ENCODE results near the gene AKR1D1.
"Not testable (repeated sequence)": the region's sequence is repeated elsewhere in the genome, so short reads cannot be mapped to it uniquely, and the experiment has no call there.

DNA sequence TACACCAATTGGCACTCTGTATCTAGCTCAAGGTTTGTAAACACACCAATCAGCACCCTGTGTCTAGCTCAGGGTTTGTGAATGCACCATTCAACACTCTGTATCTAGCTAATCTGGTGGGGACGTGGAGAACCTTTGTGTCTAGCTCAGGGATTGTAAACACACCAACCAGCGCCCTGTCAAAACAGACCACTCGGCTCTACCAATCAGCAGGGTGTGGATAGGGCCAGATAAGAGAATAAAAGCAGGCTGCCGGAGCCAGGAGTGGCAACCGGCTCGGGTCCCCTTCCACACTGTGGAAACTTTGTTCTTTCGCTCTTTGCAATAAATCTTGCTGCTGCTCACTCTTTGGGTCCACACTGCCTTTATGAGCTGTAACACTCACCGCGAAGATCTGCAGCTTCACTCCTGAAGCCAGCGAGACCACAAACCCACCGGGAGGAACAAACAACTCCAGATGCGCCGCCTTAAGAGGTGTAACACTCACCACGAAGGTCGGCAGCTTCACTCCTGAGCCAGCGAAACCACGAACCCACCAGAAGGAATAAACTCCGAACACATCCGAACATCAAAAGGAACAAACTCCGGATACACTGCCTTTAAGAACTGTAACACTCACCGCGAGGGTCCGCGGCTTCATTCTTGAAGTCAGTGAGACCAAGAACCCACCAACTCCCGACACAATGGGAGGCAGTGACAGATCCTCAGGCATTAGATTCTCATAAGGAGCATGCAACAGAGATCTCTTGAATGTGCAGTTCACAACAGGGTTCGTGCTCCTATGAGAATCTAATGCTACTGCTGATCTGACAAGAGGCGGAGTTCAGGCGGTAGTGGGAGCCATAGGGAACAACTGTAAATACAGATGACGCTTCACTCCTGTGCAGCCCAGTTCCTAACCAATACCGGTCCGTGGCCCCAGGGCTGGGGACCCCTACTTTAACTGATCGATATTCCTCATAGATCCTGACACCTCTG lies 70.8 kb downstream of the AKR1D1 start:
- TF ChIP-seq, protein P1, sequence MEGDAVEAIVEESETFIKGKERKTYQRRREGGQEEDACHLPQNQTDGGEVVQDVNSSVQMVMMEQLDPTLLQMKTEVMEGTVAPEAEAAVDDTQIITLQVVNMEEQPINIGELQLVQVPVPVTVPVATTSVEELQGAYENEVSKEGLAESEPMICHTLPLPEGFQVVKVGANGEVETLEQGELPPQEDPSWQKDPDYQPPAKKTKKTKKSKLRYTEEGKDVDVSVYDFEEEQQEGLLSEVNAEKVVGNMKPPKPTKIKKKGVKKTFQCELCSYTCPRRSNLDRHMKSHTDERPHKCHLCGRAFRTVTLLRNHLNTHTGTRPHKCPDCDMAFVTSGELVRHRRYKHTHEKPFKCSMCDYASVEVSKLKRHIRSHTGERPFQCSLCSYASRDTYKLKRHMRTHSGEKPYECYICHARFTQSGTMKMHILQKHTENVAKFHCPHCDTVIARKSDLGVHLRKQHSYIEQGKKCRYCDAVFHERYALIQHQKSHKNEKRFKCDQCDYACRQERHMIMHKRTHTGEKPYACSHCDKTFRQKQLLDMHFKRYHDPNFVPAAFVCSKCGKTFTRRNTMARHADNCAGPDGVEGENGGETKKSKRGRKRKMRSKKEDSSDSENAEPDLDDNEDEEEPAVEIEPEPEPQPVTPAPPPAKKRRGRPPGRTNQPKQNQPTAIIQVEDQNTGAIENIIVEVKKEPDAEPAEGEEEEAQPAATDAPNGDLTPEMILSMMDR (IDR thresholded peaks at IDR 0.05; ENCODE audit: extremely low read depth in 1 of 2, insufficient read depth in 1 of 2, low read depth in 1 of 2, low read length in 2 of 2): not testable (repeated sequence)
- TF ChIP-seq FOS (IDR thresholded peaks at IDR 0.05; ENCODE audit: borderline replicate concordance, insufficient read depth, low read length); POLR2AphosphoS5 (IDR thresholded peaks at IDR 0.05; ENCODE audit: insufficient read depth, low read depth, low read length); POLR2A (IDR thresholded peaks at IDR 0.05; ENCODE audit: low read depth, low read length): not testable (repeated sequence)
